ENCODE measurements around the gene MOB2.

Gene MOB2

GRCh38 chr11:1471736-1472135, 14.8 kb downstream of the MOB2 start:
- TF ChIP-seq CTCF (IDR thresholded peaks at IDR 0.05; ENCODE audit: control insufficient read depth, extremely low read depth, insufficient read depth) = no peak
- no peak for DNase-seq (ENCODE audit: low read depth)
- H3K4me3 ChIP-seq (ENCODE audit: low read depth, low read length) = no peak overlapping the region

- no peak for TF ChIP-seq CTCF (IDR thresholded peaks at IDR 0.05; ENCODE audit: control insufficient read depth, extremely low read depth, insufficient read depth)
- H3K4me3 ChIP-seq (ENCODE audit: low read depth, low read length) = no peak overlapping the region
- DNase-seq (ENCODE audit: low read depth) = no peak
Measured at GRCh38 chr11:1470681-1471611, 15.6 kb downstream of the MOB2 start.

GRCh38 chr11:1469911-1470680, 16.5 kb downstream of the MOB2 start:
- TF ChIP-seq CTCF (IDR thresholded peaks at IDR 0.05; ENCODE audit: control insufficient read depth, extremely low read depth, insufficient read depth) = no peak
- no peak overlapping the region for H3K4me3 ChIP-seq (ENCODE audit: low read depth, low read length)
- DNase-seq (ENCODE audit: low read depth) = no peak

- no peak for TF ChIP-seq CTCF (IDR thresholded peaks at IDR 0.05; ENCODE audit: control insufficient read depth, extremely low read depth, insufficient read depth)
- DNase-seq (ENCODE audit: low read depth) = no peak
- no peak overlapping the region for H3K4me3 ChIP-seq (ENCODE audit: low read depth, low read length)
Measured at GRCh38 chr11:1469287-1469910, 17.2 kb downstream of the MOB2 start.

GRCh38 chr11:1468473-1469066, 18.0 kb downstream of the MOB2 start:
- no peak overlapping the region for H3K4me3 ChIP-seq (ENCODE audit: low read depth, low read length)
- TF ChIP-seq CTCF (IDR thresholded peaks at IDR 0.05; ENCODE audit: control insufficient read depth, extremely low read depth, insufficient read depth) = no peak
- no peak for DNase-seq (ENCODE audit: low read depth)

GRCh38 chr11:1468002-1468401, 18.6 kb downstream of the MOB2 start:
- H3K4me3 ChIP-seq (ENCODE audit: low read depth, low read length) = no peak overlapping the region
- no peak for TF ChIP-seq CTCF (IDR thresholded peaks at IDR 0.05; ENCODE audit: control insufficient read depth, extremely low read depth, insufficient read depth)
- DNase-seq (ENCODE audit: low read depth) = no peak
